SW 1271 (cell line): ENCODE data around the gene AP5S1.

Source experiments
- DNase-seq, 2 experiments: peaks; one replicate each; lab custom pipeline; 2025; lab: John Stamatoyannopoulos, UW

AP5S1 gene

DNA sequence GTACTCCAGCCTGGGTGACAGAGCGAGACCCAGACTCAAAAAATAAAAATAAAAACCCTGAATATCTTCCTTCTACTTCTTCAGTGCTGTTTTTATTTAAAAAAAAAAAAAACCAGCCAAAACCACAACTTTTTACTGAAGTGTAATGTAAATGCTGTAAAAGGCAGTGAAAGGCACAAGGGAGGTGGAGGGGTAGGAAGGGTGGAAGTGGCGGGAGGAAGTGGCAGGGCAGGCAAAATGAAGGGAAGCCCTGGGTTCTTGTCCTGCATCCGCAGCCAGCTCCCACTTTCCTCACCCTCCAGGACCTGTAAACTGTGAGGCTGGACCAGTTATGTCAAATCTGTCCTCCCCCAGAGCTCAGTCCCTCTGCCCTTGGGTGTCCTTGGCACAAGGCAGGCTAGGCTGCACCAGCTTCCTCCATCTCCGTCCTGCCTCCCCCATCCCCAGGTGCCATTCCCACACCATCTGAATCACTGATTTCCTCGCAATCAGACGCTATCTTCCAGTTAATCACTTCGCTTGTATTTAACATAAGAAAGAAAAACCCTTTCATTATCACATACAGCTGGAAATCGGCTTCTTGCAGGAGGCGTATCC lies 55.1 kb downstream of the AP5S1 start:
- DNase-seq = no peak

DNA sequence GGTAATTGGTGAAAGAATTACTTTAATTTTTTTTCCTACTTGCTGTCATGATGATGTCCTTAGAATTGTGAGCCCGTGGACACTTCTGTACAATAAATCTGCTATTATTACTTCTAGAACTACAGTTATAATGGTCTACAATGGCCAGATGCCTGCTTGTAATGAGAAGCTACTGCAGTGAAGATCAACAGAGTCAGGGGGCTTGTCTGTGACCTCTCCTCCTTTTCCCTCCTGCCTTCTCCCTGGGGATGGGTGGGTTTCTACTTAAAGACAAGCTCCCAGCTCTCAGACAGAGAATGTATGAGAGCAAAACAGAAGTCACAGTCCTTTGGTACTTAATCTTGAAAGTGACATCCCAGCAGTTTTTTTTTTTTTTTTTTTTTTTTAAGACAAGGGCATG lies 55.7 kb downstream of the AP5S1 start:
- DNase-seq = no peak

DNA sequence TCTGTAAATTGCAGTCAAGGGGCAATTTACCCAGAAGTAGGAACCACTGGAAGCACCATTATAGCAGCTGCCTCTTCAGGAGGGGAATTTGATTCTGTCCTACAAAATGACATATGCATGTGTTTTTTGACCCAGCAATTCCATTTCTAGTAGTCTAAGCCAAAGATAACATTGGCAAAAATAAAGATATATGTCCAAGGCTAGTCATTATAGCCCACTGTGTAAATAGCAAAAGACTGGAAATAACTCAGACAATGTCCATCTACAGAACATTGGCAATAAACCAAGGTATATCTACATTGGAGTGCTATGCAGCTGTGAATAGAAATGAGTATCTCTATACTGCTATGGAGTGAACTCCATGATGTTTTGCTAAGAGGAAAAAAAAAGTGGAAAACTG lies 56.3 kb downstream of the AP5S1 start:
- no peak for DNase-seq
